Endothelial cell of umbilical vein (primary cell): Measurements from ENCODE around the gene MRC2.

Source experiments
- CTCF ChIP-seq, 2 donors: IDR thresholded peaks; 1 replicate in 1 of 2; 2 replicates in 1 of 2; pipeline ENCODE4 v1.5.1; 2011; ENCODE audit warnings: low read length in 2 of 2, mild to moderate bottlenecking in 2 of 2, moderate library complexity in 2 of 2, control low read depth in 1 of 2, inconsistent platforms in 1 of 2, low read depth in 1 of 2; ENCODE audit not compliant: insufficient read depth in 1 of 2; ENCODE audit errors: extremely low read depth in 1 of 2
- EZH2 ChIP-seq: IDR thresholded peaks from 2 replicates; pipeline ENCODE4 v1.6.1; 2012; ENCODE audit warnings: borderline replicate concordance, low read depth, mild to moderate bottlenecking, moderate library complexity, low read length, inconsistent platforms; ENCODE audit not compliant: severe bottlenecking
- FOS ChIP-seq: IDR thresholded peaks from 2 replicates; pipeline ENCODE4 v1.6.1; 2011; ENCODE audit warnings: mild to moderate bottlenecking, low read length, moderate library complexity, borderline replicate concordance; ENCODE audit not compliant: insufficient read depth
- JUN ChIP-seq: IDR thresholded peaks from 2 replicates; pipeline ENCODE4 v1.6.1; 2011; ENCODE audit warnings: borderline replicate concordance, low read depth; ENCODE audit not compliant: insufficient read length, insufficient read depth
- MAX ChIP-seq: IDR thresholded peaks from 2 replicates; pipeline ENCODE4 v1.6.1; 2011; ENCODE audit not compliant: insufficient read depth, insufficient read length
- MYC ChIP-seq: IDR thresholded peaks from one replicate; pipeline ENCODE4 v1.6.1; 2011; ENCODE audit warnings: mild to moderate bottlenecking, low read depth, low read length
- POLR2A ChIP-seq: IDR thresholded peaks from 2 replicates; pipeline ENCODE4 v1.6.1; 2012; ENCODE audit warnings: low read depth, mild to moderate bottlenecking, control low read depth, low read length
- POLR2AphosphoS5 ChIP-seq: IDR thresholded peaks from 2 replicates; pipeline ENCODE4 v1.6.1; 2012; ENCODE audit warnings: low read depth, mild to moderate bottlenecking, control low read depth, low read length, moderate library complexity; ENCODE audit not compliant: insufficient read depth

GRCh38 chr17:62626719-62627218, 701 bp upstream of the MRC2 start:
- no peak for TF ChIP-seq EZH2
- TF ChIP-seq POLR2A = no peak
- TF ChIP-seq CTCF (IDR thresholded peaks at IDR 0.05; ENCODE audit: extremely low read depth in 1 of 2, insufficient read depth in 1 of 2, low read depth in 1 of 2, low read length in 2 of 2) = no peak
- TF ChIP-seq POLR2AphosphoS5 = no peak
- TF ChIP-seq MAX = no peak
- no peak for TF ChIP-seq MYC
- no peak for TF ChIP-seq JUN
- TF ChIP-seq FOS = no peak
